Measurements from ENCODE around the gene PLEKHM3.

Gene PLEKHM3

GRCh38 chr2:207895274-207895860 lies 130.0 kb downstream of the PLEKHM3 start:
- Mint-ChIP-seq H3K4me1 (ENCODE audit: low read depth) (no peaks in the 10 kb centered on the region), H3K27me3 (ENCODE audit: low read depth) (no peaks in the 10 kb centered on the region), H3K4me3 (no peak overlapping the region), H3K9me3 (no peaks in the 10 kb centered on the region), H3K27ac (no peak overlapping the region), H3K36me3 (ENCODE audit: low read depth) (no peaks in the 10 kb centered on the region)

- Mint-ChIP-seq H3K9me3 (no peaks in the 10 kb centered on the region), H3K4me1 (ENCODE audit: low read depth) (no peaks in the 10 kb centered on the region), H3K36me3 (ENCODE audit: low read depth) (no peaks in the 10 kb centered on the region), H3K4me3 (no peak overlapping the region), H3K27ac (no peak overlapping the region), H3K27me3 (ENCODE audit: low read depth) (no peaks in the 10 kb centered on the region)
Measured at GRCh38 chr2:207892716-207893402, 132.5 kb downstream of the PLEKHM3 start.

- Mint-ChIP-seq H3K27me3 (ENCODE audit: low read depth) (no peaks in the 10 kb centered on the region), H3K4me3 (no peak overlapping the region), H3K27ac (no peak overlapping the region), H3K9me3 (no peaks in the 10 kb centered on the region), H3K36me3 (ENCODE audit: low read depth) (no peaks in the 10 kb centered on the region), H3K4me1 (ENCODE audit: low read depth) (no peaks in the 10 kb centered on the region)
Measured at GRCh38 chr2:207891086-207891844, 134.1 kb downstream of the PLEKHM3 start.

DNA sequence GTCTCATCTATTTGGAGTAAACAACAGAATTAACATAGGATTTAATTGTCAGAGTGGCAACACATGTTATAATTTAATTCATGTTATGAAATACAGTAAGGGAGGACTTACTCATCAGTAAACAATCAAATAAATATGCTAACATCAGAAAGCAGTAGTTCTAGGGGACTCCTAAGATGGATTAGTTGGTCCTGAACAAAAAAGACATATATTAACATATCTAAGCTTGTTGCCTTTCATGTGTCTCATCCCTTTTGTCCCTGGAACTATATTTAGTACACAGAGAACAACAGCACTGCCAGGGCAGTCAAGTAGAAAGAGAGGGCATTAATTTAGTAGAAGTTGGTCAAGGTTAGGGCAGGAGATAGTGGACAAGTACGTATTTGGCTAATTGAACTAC lies 137.8 kb downstream of the PLEKHM3 start:
- H3K36me3 Mint-ChIP-seq (ENCODE audit: low read depth), result no peaks in the 10 kb centered on the region
- H3K27ac Mint-ChIP-seq, result no peak overlapping the region
- no peaks in the 10 kb centered on the region for H3K9me3 Mint-ChIP-seq
- no peaks in the 10 kb centered on the region for H3K27me3 Mint-ChIP-seq (ENCODE audit: low read depth)
- H3K4me1 Mint-ChIP-seq (ENCODE audit: low read depth), result peaks cover 2% of the 10 kb centered on the region
- H3K4me3 Mint-ChIP-seq, result no peak overlapping the region

GRCh38 chr2:207885010-207885409 lies 140.3 kb downstream of the PLEKHM3 start:
- Mint-ChIP-seq H3K27me3 (ENCODE audit: low read depth) (no peaks in the 10 kb centered on the region), H3K27ac (no peak overlapping the region), H3K36me3 (ENCODE audit: low read depth) (no peaks in the 10 kb centered on the region), H3K4me3 (no peak overlapping the region), H3K9me3 (no peaks in the 10 kb centered on the region), H3K4me1 (ENCODE audit: low read depth) (peaks cover 2% of the 10 kb centered on the region)

DNA sequence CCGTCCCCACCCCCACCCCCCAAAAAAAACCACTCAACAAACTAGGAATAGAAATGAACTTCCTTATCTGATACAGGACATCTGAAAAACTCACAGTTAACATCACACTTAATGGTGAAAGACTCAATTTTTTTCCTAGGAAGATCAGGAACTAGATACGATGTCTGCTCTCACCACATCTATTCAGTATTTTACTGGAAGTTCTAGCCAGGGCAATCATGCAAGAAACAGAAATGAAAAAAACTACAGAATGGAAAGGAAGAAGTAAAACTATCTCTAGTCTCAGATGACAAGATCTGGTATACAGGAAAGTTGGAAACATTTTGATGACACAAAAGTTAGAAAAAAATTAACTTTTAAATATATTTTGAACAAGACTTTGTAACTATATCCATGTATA lies 141.2 kb downstream of the PLEKHM3 start:
- Mint-ChIP-seq H3K36me3 (ENCODE audit: low read depth) (no peaks in the 10 kb centered on the region), H3K27me3 (ENCODE audit: low read depth) (no peaks in the 10 kb centered on the region), H3K4me1 (ENCODE audit: low read depth) (peaks cover 2% of the 10 kb centered on the region), H3K9me3 (no peaks in the 10 kb centered on the region), H3K4me3 (no peak overlapping the region), H3K27ac (no peak overlapping the region)

GRCh38 chr2:207883002-207883780 lies 142.1 kb downstream of the PLEKHM3 start:
- Mint-ChIP-seq H3K36me3 (ENCODE audit: low read depth) (no peaks in the 10 kb centered on the region), H3K4me1 (ENCODE audit: low read depth) (peaks cover 2% of the 10 kb centered on the region), H3K27ac (no peak overlapping the region), H3K4me3 (no peak overlapping the region), H3K9me3 (no peaks in the 10 kb centered on the region), H3K27me3 (ENCODE audit: low read depth) (no peaks in the 10 kb centered on the region)

DNA sequence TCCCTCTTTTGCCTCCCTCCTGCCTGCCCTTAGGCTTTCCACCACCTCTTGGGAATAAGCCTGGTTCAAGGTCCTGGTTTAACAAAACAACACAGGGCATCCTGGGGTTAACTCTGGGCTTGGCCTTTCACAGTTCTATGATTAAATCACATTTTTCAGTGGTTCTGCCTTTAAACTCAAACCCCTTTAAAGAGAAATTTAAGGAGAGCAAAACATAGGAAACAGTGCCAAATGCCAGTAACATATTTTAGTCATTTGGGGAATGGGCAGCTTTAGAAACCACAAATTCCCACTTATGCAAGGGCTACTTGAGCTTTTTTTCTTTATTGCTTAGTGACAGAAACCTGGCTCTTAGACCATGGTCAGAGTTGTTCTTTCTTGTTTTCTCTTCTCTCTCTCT lies 143.4 kb downstream of the PLEKHM3 start:
- Mint-ChIP-seq H3K4me3 (no peak overlapping the region), H3K27me3 (ENCODE audit: low read depth) (no peaks in the 10 kb centered on the region), H3K9me3 (no peaks in the 10 kb centered on the region), H3K36me3 (ENCODE audit: low read depth) (no peaks in the 10 kb centered on the region), H3K27ac (no peak overlapping the region), H3K4me1 (ENCODE audit: low read depth) (peaks cover 2% of the 10 kb centered on the region)

GRCh38 chr2:207879536-207879935 lies 145.8 kb downstream of the PLEKHM3 start:
- H3K27ac Mint-ChIP-seq, result no peak overlapping the region
- H3K9me3 Mint-ChIP-seq, result no peaks in the 10 kb centered on the region
- no peaks in the 10 kb centered on the region for H3K27me3 Mint-ChIP-seq (ENCODE audit: low read depth)
- no peaks in the 10 kb centered on the region for H3K36me3 Mint-ChIP-seq (ENCODE audit: low read depth)
- peaks cover 2% of the 10 kb centered on the region for H3K4me1 Mint-ChIP-seq (ENCODE audit: low read depth)
- no peak overlapping the region for H3K4me3 Mint-ChIP-seq

DNA sequence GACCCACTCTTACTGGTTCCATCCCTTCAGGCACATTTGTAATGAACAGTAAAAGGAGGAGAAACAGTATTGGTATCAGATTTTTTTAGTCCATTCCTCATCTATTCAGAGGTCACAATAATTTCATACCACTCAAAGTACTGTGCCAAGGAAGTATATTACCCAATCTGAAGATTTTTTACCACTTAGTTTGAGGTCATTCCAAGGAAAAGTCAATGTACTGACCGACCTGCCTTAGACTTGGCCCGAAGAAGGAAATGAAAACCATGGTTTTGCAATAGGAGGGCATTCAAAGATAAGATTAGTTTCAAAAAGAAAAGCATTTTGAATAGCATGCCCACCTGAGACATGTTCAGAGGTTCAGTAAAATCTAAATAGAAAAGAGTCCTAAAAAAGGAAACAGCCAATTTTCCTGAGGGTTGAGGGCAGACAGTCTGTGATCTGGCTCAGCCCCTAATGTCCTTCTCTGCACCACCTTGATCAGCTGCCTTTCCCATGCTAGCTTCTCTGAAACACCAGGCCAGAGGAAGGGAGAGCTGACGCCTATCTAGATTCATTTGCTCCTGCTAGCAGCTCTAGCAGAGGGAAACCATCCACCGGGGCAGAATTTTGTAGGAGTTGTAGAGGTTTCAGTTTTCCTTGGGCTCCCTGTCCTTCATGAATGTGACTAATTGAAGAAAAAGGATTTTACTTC lies 148.3 kb downstream of the PLEKHM3 start:
- H3K36me3 Mint-ChIP-seq (ENCODE audit: low read depth), result no peaks in the 10 kb centered on the region
- no peaks in the 10 kb centered on the region for H3K9me3 Mint-ChIP-seq
- H3K27ac Mint-ChIP-seq, result no peak overlapping the region
- no peaks in the 10 kb centered on the region for H3K27me3 Mint-ChIP-seq (ENCODE audit: low read depth)
- H3K4me1 Mint-ChIP-seq (ENCODE audit: low read depth), result no peaks in the 10 kb centered on the region
- H3K4me3 Mint-ChIP-seq, result no peak overlapping the region

DNA sequence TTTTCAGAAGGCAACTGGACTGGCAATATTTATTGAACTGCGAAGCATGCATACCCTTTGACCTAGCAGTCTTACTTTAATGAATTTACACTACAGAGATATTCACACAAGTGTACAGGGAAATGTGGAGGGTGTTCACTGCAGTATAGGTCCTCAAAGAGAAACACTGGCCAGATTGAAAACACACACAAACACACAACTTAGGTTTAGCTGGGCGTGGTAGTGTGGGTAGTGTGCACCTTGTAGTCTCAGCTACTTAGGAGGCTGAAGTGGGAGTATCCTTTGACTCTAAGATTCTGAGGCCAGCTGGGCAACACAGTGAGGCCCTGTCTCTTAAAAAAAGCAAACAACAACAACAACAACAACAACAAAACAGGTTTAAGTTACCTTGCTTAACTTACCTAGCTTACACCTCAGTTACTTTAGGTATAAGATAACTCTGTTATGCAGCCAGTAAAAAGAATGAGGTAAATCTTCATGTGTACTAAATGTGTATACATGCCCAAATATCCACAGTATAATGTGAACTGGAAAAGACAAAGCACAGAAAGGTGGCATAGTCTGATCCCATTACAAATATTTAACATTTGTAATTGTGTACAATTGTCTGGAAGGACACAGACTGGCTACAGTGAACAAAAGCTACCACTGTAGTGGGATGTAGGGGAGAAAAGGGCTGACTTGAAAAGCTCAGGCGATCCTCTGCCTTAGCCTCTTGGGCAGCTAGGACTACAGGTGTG lies 149.7 kb downstream of the PLEKHM3 start:
- Mint-ChIP-seq H3K4me1 (ENCODE audit: low read depth) (no peaks in the 10 kb centered on the region), H3K36me3 (ENCODE audit: low read depth) (no peaks in the 10 kb centered on the region), H3K4me3 (no peak overlapping the region), H3K9me3 (no peaks in the 10 kb centered on the region), H3K27me3 (ENCODE audit: low read depth) (no peaks in the 10 kb centered on the region), H3K27ac (no peak overlapping the region)

- no peaks in the 10 kb centered on the region for H3K9me3 Mint-ChIP-seq
- no peak overlapping the region for H3K27ac Mint-ChIP-seq
- no peaks in the 10 kb centered on the region for H3K4me1 Mint-ChIP-seq (ENCODE audit: low read depth)
- no peaks in the 10 kb centered on the region for H3K36me3 Mint-ChIP-seq (ENCODE audit: low read depth)
- no peak overlapping the region for H3K4me3 Mint-ChIP-seq
- H3K27me3 Mint-ChIP-seq (ENCODE audit: low read depth), result no peaks in the 10 kb centered on the region
Measured at GRCh38 chr2:207873794-207874193, 151.5 kb downstream of the PLEKHM3 start.

GRCh38 chr2:207871911-207872310 lies 153.4 kb downstream of the PLEKHM3 start:
- H3K4me3 Mint-ChIP-seq, result no peak overlapping the region
- H3K27ac Mint-ChIP-seq, result no peak overlapping the region
- no peaks in the 10 kb centered on the region for H3K27me3 Mint-ChIP-seq (ENCODE audit: low read depth)
- H3K4me1 Mint-ChIP-seq (ENCODE audit: low read depth), result no peaks in the 10 kb centered on the region
- no peaks in the 10 kb centered on the region for H3K9me3 Mint-ChIP-seq
- no peaks in the 10 kb centered on the region for H3K36me3 Mint-ChIP-seq (ENCODE audit: low read depth)

DNA sequence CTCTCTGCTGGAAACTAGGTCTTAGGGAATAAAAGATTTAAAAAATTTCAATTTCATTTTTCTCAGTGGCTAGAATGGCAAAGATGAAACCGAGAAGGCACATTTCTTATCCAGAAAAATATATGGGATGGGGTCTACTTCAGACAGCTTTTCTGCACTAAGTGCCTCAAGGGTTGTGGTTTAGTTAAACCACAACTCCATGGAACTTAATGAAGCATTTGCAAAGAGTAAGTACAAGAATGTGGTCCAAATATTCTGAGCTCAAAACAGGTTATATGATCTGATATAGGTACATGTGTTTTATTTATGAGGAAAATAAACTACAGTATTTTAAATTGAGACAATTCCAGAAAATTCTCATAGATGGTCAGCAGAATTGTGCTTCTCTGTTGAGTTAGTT lies 153.8 kb downstream of the PLEKHM3 start:
- no peaks in the 10 kb centered on the region for H3K4me1 Mint-ChIP-seq (ENCODE audit: low read depth)
- H3K27ac Mint-ChIP-seq, result no peak overlapping the region
- no peaks in the 10 kb centered on the region for H3K27me3 Mint-ChIP-seq (ENCODE audit: low read depth)
- H3K36me3 Mint-ChIP-seq (ENCODE audit: low read depth), result no peaks in the 10 kb centered on the region
- no peak overlapping the region for H3K4me3 Mint-ChIP-seq
- H3K9me3 Mint-ChIP-seq, result no peaks in the 10 kb centered on the region

All from T-helper 1 cell treated with Interleukin-12 subunit alpha and Interleukin-12 subunit beta and Interleukin-4 antibody, amounts not matched to agents 30 μg/mL and 1 μg/mL, for 36 hours (primary cell).